HG02840 (cell line): Measurements from ENCODE around the gene HOXD9.

Source experiments
- ATAC-seq: cut with Tn5 transposase; IDR thresholded peaks from one replicate; pipeline ENCODE4 v1.9.1; 2021; ENCODE audit warnings: mild to moderate bottlenecking, moderate library complexity, moderate number of reproducible peaks; ENCODE audit not compliant: unreplicated experiment, low FRiP score

HOXD9 gene

DNA sequence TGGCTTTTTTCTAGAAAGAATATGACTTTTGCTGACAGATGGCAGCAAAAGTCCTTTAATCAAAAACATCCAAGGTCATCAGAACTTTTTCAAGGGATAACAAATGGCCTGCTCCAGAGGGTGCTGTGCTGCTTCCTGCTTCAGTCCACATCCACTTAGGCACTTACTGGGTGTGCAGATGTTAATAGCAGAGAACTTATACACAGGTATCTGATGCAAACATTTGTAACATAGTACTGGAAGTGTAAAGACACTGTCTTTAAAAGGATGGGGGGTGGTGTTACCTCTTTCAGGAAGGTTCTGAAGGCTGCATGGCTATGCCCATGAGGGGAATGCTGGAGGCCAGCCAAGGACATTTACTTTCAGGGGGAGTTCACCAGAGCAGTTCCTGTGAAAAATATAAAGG lies 12.5 kb downstream of the HOXD9 start:
- ATAC-seq: no peak

DNA sequence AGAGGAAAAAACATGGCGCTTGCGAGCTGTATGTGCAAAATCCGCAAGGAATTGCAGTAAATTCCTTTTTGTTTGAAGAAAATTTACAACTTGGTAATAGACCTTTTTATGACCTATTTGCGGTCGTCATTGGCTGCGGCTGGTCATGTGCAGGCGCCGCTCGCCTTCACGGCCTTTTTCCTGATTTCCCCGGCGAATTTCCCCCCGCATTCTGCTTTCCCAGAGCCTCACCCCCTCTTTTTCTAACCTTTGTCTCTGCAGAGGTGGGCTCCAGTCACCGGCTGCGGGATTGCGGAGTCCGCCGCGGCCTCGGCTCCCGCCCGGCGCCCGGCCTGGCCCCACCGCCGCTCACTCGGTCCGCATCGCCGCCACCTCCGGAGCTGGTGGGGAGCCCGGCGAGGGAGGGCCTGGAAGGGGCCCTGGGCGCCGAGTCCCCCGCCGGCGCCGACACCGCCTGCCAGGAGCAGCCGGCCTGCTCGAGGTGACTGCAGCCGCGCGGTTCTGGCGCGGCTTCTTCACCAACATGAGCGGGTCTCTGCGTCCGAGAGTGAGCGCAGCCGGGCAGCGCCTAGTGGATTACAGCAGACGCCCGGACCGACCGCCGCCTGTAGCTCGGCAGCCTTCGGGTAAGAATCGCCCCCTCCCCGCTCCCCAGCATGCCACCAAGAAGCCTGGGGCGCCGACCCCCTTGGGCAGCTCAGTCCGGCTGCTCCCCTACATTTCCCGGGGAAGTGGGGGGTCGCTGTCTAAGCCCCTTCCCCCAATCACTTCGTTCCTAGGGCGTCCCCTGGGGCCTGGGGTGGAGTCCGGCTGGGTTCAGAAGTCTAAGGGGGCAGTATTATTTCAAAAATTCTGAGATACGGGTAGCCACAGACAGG lies 14.1 kb downstream of the HOXD9 start:
- no peak for ATAC-seq

DNA sequence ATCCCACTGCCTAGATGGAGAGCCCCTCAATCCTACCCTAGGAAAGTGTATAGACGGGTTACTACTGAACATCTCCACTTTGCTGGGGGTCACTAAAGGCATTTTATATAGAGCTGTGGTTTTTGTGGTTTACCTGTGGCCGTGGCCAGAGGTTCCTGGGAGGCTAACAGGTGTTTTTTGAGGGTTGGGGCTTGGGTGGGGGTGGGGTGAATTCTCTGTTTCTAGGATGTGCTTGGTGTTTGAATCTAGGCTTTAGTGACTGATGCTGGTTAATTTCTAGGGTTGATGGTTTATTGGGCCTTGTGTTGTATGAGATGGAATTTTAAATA lies 14.7 kb downstream of the HOXD9 start:
- no peak for ATAC-seq

DNA sequence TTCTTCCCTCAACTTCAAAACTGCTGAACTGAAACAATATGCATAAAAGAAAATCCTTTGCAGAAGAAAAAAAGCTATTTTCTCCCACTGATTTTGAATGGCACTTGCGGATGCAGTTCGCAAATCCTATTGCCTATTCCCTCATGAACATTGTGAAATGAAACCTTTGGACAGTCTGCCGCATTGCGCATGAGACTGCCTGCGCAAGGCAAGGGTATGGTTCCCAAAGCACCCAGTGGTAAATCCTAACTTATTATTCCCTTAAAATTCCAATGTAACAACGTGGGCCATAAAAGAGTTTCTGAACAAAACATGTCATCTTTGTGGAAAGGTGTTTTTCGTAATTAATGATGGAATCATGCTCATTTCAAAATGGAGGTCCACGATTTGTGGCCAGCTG lies 15.4 kb downstream of the HOXD9 start:
- ATAC-seq: no peak

DNA sequence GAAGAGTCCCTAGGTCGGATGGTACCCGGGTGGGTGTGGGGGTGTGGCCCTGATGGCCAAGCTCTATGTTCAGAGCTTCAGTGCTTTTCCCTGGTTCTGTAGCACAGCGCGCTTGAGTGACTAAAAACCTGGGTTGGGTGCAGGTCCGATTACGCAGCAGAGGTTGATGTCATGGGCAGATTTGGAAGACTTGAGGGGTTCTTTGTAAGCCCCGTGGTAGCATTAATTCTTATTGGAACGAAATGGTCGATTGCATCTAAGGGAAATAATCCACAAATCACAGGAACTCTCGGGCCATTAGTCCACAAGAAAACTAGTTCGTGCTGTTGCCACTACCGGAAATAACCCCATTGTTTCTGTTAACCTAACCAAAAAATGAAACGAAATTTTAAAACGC lies 16.0 kb downstream of the HOXD9 start:
- no peak for ATAC-seq

DNA sequence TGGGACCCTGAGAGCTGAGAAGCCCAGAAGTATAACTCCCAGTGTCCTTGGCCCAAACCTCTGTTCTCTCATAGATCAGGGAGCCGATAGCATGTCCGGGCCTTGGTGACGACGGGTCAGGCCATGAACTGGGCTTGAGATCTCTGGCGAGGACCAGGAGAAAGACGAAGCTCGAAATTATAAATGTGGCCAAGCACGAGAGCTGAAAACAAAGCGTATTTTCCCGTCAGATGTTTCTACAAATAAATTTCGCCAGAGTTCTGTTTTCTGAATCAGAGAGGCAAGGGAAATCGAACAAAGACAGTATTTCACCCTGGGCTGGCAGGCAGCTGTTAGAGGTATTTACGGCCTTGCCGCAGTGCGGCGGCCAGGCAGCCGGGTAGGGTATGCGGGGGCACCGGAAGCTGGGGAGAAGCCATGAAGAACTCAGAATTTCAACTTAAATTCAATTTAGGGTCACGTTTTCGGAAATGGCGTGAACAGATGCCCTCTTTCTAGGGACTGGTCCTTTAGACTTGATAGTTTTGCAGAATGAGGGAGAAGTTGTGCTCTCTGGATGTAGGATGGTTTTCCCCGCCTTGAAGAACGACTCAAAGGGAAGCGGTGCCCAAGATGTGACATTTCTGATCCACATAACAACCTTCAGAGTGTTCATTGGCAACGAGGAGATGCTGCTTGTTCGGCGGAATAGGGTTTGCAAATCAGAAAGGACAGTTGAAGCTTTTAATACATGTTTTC lies 16.6 kb downstream of the HOXD9 start:
- no peak for ATAC-seq

DNA sequence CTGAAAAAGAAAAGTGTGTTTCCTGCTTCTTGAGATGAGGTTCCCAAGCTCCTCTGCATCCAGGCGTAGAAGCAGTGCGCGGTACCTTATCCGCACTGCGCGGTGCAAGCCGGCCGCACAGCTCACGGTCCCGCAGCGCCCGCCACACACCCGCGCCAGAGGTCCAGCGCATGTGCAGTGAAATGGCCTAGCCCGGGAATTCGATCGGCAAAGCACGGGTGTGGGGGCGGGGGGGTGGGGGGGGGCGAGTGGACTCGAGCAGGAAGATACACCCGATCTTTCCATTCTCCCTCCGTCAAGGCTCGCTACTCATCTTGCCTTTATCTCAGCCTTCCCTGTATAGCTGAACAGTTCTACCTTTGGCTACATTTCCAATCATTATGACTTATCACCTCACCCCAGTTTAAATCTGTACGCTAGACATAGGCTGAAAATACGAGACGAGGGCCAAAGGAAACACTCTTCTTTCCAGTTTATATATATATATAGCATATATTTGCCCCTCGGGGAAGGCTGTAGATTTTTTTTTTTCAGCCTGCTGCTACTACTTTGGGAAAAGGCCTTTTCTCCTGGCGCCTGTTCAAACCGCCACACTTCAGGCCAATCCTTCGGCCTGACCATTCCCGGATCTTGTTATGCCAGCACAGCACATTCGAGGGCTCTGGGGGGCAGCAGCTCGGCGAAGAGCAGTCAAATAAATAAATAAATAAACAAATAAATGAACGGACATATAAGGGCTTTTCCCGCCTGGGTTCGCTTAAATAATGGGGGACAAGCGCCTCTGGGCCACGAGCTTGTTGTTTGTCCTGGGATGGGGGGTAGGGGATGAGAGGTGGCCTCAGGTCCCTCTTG lies 17.4 kb downstream of the HOXD9 start:
- ATAC-seq: no peak

DNA sequence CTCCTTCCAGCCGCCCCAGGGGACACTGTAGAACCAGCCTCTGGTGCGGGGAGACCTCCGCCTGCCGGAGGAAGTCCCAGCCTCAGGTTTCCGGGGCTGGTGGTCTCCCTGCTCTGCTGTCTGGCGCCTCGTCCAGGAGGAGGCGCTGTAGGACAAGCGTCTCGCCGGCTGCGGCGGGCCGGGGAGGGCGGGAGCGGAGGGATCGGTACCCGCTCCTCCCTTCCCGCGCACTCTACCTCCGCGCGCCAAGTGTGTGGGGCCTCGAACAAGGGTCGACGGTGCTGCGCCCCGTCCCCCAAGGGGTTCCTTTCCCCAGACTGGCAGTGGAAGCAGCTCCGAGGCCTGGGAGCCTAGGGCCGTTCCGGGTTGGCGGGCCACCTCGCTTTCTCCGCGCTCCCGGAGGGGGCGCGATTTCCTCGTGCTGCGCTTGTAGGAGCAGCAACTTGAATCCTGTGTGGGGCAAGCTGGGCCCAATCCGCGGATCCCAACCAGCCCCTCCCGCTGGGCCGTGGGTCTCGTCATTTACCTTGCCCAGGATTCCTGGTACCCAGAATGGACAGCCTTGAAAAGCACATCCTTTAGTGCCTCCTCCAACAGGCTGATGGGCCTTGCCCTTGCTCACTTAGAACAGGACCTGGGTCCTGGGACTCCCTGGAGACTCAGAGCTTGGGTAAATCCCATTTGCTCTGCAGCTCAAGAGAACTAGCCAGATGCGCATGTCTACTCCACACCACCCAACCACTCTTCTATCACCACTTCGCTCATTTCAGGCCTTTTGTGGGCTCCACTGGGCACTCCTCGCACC lies 18.2 kb downstream of the HOXD9 start:
- no peak for ATAC-seq

DNA sequence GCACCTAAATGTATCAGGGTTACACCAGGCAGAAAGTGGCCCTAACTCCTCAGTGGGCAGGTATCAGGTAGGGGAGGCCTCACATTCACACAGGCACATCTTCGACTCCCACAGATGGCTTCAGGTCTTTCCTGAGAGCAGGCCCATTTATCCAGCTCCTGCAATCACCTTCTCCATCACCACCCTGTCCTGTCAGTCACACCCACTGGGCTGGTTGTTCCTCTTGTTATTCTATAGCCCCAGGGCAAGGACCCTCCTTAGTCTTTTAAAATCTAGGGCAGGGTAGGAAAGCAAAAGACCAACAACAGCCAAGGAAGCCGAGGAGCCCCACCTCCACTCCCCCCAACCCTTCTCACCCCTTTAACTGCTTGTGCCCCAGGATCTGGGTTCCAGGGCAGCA lies 19.8 kb downstream of the HOXD9 start:
- ATAC-seq: no peak

DNA sequence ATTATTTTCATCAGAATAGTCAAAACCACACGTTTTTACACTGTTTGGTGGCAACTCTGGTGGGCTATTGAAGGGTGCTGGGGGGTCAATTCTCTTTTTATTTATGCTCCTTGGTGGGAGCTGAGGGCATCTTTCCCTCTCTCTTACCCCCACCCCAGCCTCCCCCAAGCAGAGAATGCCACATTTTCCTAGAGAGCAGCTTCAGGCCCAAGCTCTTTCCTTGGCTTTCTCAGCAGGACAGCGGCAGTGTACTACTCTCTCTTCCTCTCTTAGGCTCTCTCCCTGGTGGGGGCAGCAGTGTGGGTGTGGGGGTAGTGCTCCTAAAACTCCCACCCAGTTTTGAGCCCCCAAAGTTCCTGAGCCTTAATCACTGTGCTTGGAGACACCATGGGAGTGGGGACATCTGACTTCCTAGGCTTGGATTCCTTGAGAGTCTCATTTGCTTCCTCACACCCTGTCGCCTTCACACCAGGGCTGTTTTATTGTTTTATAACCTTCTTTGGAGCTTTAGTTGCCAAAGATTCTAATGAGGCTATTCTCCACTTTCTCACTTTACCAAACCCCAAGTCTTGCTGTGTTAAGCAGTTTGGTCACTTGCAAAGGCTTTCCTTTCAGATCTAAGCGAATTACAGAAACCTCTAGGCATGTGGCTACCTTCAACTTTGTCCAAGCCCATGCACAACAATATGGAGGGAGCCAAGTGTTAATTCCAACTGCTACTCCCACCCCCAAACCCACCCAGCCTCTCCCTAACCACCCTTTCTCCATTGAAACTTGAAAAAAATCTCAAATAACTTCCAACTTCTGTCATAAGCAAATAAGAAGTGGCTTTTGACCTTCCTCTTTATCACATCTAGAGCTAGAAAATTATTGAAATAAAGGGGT lies 22.8 kb downstream of the HOXD9 start:
- no peak for ATAC-seq

DNA sequence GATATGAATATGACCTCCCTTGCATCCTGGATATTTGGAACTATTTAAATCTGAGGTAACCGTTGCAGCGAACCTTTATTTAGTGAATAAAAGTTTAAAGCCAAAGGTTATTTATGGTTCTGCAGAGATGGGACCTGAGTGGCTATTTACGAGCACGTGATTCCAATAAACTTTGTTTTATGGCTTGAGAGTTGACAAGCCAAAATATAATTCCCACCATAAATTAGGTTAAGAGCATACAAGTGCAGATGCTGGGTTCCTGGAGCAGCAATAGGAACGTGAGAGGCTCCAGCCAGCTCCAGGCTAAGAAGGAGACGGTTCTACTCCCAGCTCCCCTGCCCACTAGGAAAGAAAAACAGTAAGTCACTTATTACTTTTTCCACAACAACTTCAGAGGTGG lies 23.6 kb downstream of the HOXD9 start:
- no peak for ATAC-seq

DNA sequence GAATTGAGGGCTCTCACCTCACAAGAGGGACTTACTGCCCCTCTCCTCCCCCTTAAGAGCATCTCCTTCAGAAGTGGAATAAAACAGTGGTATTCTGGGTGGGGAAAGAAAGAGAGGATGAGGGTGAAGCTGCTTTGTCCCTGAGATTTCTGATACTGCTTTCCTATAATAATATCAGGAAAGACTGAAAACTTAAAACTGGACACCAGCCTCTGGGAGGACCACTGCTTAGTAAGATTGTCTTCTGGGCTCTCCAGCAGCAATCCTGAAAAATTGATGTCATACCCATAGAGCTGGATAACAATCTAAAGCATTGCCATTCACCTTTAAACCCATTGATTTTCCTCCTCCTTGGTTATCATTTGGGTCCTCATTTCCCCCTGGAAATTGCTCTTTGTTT lies 24.1 kb downstream of the HOXD9 start:
- no peak for ATAC-seq

DNA sequence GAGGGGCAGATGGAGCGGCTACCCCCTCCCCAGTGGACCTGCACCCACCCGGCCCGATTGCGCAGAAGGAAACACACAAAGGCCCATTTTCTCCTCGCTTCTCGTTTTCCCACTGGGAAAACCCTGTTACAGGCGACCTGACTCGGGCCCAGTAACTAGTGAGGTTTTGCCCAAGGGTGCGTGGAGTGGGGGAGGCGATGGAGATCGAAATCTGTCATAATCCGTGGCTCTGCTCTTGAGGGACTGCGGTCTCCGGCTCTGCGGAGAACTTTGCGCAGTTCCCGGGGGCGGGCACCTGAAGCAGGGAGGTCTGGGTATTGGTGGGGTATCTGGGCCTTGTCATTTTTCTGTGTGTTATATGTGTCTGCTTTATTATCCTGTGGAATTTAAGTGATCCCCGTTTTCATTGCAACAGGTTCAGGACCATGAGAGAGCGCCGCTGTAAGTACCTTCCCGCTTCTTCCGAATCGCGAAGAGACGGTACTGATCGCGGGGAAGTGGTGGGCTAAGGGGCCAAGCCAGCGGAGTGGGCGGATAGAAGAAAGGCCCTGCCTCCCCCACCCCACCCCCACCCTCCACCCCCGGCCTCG lies 24.8 kb downstream of the HOXD9 start:
- no peak for ATAC-seq

DNA sequence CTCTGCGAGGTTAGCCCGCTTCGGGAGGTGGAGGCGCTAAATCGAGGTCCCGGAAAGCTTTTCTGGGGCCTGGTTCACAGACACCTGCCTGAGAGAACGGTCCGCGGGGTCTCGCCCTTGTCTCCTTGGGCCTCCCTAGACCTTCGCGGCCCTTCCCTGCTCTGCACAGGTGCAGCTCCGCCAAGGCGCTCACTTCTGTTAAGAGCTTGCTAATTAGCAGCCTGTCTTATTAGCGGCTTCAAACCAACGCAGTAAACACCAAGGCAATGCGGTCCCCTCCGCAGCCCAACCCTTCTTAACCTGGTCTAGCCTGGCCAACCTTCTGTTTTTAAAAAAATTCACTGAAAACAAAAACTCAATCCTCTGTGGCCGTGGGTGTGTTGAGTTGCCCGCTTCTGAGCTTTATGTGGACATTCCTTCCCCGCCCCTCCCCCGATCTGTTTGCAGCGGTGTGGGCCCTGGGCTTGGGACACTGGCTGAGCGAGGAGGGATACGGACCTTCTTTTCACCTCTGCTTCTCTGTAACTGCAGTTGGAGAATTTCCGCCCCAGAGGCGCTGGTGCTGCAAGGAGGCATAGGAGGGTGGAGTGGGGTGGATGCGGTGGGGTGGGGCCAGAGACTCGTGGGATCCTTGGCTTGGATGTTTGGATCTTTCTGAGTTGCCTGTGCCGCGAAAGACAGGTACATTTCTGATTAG lies 25.4 kb downstream of the HOXD9 start:
- no peak for ATAC-seq

DNA sequence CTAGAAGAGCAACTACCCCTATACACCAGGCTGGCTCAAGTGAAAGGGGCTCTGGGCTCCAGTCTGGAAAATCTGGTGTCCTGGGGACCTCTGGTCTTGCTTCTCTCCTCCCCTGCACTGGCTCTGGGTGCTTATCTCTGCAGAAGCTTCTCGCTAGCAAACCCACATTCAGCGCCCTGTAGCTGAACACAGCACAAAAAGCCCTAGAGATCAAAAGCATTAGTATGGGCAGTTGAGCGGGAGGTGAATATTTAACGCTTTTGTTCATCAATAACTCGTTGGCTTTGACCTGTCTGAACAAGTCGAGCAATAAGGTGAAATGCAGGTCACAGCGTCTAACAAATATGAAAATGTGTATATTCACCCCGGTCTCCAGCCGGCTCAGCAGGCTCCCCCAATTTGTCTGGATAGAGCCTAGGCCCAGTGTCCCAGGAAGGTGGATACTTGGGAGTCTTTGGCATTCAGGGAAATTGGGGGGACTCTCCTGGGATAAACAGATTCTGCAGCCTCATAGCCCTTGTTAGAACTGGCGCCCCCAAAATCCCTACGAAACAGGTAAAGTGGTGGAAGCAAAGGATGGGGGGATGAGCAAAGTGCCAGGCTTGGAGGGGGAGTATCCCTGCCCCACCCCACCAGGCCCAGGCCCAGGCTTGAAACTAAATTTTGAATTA lies 26.4 kb downstream of the HOXD9 start:
- no peak for ATAC-seq

DNA sequence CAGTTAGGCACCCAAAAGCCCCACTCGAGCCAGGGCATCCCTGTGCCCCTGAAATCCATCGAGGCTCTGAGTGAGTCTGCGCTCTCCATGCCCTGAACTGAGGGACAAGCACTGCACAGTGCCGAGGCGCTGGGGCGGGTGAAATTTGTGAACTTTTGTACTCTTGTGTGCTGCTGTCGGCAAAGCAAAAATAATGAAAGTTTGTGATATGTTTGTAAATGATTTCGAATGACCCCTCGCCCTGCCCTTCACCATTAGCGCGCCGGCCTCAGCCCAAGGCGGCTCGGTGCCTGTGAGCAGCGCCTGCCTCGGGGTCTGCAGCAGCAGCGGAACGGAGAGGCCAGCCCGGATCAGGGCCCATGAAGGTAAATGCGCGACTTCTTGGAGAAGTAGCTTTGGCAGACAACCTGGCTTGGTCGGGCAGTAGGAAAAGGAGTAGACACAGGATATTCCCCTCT lies 27.0 kb downstream of the HOXD9 start:
- ATAC-seq: no peak

DNA sequence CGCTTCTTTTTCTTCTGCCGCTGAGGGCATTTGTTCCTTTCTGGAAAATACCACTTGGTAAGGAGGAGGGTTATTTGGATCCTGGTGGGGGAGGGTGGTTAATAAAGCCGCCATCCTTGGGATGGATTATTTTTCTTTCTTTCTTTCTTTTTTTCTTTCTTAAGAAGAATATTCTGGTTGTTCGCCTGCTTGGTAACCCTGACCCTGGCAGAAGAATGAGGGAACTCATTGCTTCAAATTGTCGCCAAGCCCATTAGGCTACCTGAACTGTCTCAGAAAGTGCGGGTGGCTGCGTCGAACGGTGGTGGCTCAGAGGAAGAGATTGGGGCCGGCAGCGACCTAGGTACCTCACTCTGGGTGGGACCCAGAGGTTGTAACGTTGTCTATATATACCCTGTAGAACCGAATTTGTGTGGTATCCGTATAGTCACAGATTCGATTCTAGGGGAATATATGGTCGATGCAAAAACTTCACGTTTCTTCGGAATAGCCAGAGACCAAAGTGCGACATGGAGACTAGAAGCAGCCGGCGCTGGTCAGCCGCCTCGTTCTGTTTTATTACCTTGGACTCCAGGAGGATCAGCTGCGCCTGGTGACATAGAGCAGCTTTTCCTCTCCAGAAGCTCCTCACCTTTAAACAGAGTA lies 27.5 kb downstream of the HOXD9 start:
- no peak for ATAC-seq
